ENCODE measurements around the gene EIF2A.
"Not testable (repeated sequence)": the region's sequence is repeated elsewhere in the genome, so short reads cannot be mapped to it uniquely, and the experiment has no call there.

The EIF2A gene

DNA sequence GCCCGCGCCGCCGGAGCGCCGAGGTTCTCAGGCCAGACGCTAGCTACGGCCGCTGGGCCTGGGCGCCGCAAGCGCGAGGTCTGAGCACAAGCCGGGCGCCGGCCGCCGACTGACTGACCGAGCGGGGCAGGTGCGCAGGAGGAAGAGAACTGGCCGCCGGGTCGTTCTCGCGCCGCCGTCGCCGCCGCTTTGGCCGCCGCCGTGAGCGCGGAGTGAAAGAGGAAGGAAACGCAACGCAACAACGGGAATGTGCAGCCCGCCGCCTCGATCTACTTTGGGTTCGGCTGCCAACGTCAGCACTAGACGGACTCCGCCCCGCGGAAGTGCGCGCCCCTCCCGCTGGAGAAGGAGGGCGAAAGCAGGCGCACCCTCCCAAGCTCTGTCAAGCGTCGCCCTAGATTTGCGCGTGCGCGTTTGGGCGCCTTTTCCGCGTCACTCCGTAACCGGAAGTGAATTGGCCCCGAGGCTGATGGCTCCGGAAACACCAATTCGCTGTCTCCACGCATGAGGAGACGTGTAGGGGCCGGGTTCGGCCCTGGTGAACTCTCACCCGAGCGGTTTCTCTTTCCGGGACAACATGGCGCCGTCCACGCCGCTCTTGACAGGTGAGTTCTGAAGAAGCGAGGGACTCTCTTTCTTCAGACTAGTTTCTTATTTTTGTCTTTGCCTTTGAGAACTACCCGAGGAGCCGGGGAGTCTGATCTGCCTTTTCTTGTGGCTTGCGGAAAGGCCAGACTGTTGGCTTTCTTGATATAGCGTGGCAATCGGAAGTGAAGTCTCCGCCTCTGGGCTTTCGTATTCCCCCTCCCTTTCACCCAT is at the start of gene EIF2A, which contains the start of gene SERP1:
TSS of gene EIF2A (plus strand) at position 562 of the 819 bp plus-strand sequence. CDS start at position 578, 16 bp downstream.
TSS of gene SERP1 (minus strand) at position 271 of the 819 bp plus-strand sequence. CDS start 361 bp downstream, outside the sequence.
- peak; percentile 100 for DNase-seq

DNA sequence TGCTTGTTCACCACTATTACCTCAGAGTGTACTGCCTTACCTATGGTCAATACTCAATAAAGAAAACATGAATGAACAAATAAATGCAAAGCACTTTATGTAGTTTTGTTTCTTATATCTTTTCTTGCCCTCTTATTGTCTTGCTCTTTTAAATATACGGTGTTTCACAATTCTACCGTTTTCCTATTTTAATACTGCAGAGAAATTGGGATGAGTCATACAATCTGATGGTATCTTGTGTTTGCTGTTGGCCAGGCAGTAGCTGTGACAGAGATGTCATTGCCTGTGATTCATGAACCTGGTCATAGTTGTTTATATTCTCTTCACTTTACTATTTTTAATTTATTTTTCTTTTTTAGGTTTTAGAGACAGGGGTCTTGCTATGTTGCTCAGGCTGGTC is 48.6 kb upstream of the EIF2A start:
- no peak for DNase-seq

DNA sequence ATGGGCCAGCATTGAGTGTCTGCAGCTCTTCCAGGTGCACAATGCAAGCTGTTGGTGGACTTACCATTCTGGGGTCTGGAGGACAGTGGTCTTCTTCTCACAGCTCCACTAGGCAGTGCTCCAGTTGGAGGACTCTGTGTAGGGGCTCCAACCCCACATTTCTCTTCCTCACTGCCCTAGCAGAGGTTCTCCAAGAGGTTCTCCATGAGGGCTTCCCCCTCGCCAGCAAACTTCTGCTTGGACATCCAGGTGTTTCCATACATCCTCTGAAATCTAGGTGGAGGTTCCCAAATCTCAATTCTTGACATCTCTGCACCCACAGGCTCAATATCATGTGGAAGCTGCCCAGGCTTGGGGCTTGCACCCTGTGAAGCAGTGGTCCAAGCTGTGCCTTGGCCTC is 45.6 kb upstream of the EIF2A start:
- not testable (repeated sequence) for DNase-seq

- no peak for DNase-seq
Observed at GRCh38 chr3:150503402-150504099, 43.0 kb upstream of the EIF2A start.

- no peak for DNase-seq
Observed at GRCh38 chr3:150504483-150504882, 42.1 kb upstream of the EIF2A start.

GRCh38 chr3:150508401-150508800 is 38.2 kb upstream of the EIF2A start:
- DNase-seq: no peak

DNA sequence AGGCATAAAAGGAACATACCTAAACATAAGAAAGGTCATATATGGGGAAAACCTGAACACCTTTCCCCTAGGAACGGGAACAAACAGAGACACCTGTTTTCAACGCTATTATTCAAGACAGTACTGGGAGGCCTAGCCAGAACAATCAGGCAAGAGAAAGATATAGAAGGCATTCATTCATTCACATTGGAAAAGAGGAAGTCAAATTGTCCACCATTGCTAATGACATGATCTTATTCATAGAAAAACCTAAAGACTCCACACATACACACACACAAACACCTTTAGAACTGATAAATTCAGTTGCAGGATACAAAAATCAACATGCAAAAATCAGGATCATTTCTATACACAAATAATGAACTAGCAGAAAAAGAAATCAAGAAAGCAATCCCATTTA is 36.8 kb upstream of the EIF2A start:
- no peak for DNase-seq

- DNase-seq: no peak
Observed at GRCh38 chr3:150511122-150511821, 35.3 kb upstream of the EIF2A start.

DNA sequence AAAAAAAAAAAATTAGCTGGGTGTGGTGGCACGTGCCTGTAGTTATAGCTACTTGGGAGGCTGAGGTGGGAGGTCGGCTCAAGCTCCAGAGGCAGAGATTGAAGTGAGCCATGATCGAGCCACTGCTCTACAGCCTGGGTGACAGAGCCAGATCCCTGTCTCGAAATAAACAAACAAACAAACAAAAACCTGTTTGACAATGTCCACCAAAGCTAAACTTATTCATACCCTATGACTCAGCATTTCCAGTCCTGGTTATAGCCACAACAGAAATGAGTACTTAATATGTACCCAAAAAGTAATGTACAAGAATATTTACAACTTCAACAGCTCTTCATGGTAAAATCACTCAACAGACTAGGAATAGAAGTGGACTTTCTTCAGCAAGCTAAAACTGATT is 31.4 kb upstream of the EIF2A start:
- DNase-seq: peak; percentile 6

DNA sequence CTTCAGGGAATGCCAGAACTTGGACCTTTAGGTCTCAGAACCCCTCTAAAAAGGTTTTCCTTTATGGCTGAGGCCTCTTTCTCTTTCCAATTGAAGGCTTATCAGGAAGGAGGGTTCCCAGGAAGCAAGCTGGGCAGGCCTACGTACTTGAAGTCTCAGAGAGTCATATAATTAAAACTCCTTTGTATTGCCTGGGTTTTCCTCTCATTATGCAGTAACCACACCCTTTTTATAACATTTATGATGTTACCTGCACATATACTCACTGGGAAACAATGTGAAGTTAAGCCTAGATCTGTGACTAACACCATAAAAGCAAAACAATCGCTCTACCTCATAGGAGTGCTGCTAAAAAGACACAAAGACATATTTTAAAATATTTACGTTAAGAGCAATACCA is 27.6 kb upstream of the EIF2A start:
- no peak for DNase-seq

- no peak for DNase-seq
Observed at GRCh38 chr3:150520408-150520807, 26.2 kb upstream of the EIF2A start.

DNA sequence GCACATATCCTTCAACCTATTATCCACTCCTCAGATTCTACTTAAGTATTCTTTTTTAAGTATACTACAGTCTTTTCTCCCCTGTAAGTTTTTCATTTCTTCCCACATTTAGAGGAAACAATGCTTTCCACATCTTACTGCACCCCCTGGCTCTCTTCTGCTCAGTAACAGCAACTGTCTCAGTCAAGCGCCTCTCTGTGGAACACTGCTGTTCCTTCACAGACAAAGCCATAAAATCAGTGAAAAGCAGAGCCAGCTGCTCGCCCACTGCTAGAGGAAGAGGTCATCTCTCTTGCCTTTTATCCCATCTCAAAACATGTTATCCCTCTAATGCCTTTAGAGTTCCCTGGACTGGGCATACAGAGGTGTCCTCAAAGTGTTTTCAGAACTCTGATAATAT is 25.1 kb upstream of the EIF2A start:
- DNase-seq: no peak

DNA sequence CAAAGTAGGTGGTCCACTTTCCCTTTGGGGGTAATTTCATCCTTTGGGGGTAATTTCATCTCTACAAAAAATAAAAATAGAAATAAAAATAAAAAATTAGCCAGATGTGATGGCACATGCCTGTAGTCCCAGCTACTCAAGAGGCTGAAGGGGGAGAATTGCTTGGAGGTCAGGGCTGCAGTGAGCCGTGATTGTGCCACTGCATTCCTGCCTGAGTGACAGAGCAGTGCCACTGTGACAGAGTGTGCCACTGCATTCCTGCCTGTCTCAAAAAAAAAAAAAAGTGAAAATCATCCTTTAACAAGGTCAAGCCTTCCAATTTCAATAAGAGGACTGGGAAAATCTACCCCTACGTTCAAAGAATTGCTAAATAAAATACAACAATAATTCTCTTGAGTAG is 23.0 kb upstream of the EIF2A start:
- DNase-seq: no peak

- DNase-seq: no peak
Observed at GRCh38 chr3:150527464-150528255, 18.9 kb upstream of the EIF2A start.

DNA sequence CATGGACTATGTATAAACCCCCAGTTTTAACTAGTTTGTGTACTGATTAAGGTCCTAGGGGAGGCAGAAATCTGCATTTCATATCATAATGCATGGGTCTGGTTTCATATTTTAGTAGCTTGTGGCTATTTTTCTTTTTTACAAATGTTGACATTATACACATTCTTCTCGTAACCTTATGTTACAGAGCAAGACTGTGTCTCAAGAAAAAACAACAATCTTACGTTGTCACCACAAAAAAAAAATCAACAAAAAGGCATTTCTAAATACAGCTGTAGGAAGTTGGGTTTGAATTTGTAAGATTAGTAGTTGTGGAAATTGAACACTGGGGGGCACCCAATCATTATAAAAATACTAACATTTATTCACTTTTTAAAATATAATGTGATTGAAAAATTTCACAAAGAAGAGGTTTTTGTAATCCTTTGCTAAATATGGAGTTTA is 18.2 kb upstream of the EIF2A start:
- DNase-seq: no peak

- DNase-seq: no peak
Observed at GRCh38 chr3:150531775-150532174, 14.8 kb upstream of the EIF2A start.

GRCh38 chr3:150535204-150535603 is 11.4 kb upstream of the EIF2A start:
- no peak for DNase-seq

DNA sequence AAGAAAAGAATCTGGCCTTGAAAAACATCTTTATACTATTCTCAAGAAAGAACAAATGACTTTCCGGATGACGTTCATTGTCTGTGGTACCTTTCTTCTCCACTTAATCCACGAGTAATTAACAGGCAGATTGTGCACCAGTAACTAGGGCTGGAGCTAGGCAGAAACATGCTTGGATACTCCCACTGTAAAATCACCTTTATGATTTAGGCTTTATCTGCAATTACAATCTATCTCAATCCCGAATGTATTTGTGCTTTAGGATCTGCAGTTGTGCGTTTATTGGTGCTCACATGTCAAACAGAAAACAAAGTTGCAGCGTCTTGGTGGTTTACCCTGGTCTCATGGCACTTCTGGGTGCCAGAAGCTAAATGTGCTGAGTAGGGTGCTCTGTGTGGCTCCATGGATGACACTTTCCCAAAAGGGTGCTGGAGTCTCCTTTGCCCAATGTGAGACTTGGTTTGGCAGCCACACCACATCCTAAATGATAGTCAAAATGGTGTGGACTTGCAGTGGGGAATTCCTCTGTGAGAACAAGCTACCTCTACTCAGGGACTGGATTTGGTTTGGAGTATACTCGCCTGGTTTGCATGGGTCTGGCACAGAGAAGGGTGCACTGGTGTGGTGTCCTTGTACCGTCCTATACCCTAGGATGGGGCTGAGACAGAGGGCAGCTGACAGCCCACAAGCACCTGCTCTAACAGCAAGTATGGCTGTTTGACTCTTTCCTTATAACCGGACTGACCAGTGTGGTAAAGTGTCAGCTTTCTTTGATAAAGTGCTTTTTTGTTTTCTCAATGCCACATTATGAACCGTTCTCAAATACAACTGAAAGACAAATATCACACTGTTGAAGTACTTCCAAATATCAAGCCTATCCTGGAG is 8.0 kb upstream of the EIF2A start:
- DNase-seq: no peak

- DNase-seq: no peak
Observed at GRCh38 chr3:150540297-150540696, 6.3 kb upstream of the EIF2A start.

DNA sequence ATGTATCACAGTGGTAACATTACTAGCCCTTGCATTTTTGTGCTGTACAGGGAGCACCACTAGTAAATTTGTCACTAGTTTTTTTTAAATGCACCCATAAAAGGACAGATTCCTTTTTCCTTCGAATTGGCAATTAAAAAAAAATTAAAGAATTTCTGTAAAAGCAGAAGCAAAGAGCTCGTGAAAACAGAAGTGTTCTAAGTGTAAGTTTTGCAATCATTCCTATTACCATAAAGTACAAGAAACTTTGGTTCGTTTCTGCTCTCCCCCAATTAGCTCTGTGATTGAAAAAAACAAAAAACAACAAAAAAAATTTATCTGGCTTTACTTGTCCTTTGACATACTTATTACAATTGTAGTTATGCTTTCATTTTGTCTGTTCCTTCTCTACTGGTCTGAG is 5.6 kb upstream of the EIF2A start:
- DNase-seq: no peak

- no peak for DNase-seq
Observed at GRCh38 chr3:150543128-150543527, 3.5 kb upstream of the EIF2A start.

DNA sequence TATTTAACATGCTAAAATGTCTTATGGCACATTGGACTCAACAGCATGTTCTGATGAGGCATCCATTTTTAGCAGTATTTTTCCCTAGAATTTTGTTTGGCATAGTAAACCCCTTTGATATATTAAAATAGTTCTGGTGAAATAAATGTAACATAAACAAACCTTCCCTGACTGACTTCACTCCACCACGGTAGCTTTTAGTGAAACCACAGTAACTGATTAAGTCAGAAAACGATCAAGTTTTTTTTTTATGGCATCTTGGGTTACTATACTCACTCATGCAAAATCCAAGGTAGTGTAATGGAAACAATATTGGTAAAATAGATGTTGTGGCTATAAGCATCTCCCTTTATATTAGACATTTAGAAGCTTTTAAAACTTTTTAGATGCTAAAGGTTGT is 3.1 kb upstream of the EIF2A start:
- peak; percentile 19 for DNase-seq
